HCT116 (cell line): ENCODE results near the gene PADI2. TPM values are rescaled to one million over a fixed set of nuclear protein-coding genes. Genes with fewer than 3 reads are reported as not detected.

ENCODE experiments used
- ATAC-seq: fragments of 200-7000 bp; cut with Tn5 transposase; 2 replicates; pipeline ENCODE4 v1.9.1; 2020; ENCODE audit warnings: mild to moderate bottlenecking, moderate library complexity
- BruUV-seq: library from RNA; stranded (reverse); fragments of 400-500 nt; replicated peaks from 2 replicates; lab custom pipeline; 2021; lab: Mats Ljungman, UMichigan
- CTCF ChIA-PET: fragments of 300-600 bp; sonication (Branson Sonifier 250); formaldehyde crosslinking; loops from one replicate; lab custom pipeline; 2021; ENCODE audit warnings: antibody characterized with exemption; lab: Charles Lee
- POLR2A ChIA-PET: fragments of 300-600, 350-600 bp; sonication (Branson Sonifier 250); formaldehyde crosslinking; loops from one replicate; lab custom pipeline; 2021; ENCODE audit warnings: antibody characterized with exemption; lab: Charles Lee
- RAD21 ChIA-PET, 2 experiments: fragments of 300-600 bp; sonication (Branson Sonifier 250); formaldehyde crosslinking; loops; one replicate each; lab custom pipeline; 2023; ENCODE audit warnings: low total read pairs in 2 of 2; ENCODE audit not compliant: uncharacterized antibody in 2 of 2, unreplicated experiment in 2 of 2, low non-redundant PET in 1 of 2; lab: Charles Lee
- DNase-seq: peaks from one replicate; pipeline ENCODE4 v3.0.0-alpha.2; 2010; ENCODE audit warnings: low read depth, low spot score
- H2AFZ ChIP-seq: fragments of 200-600 bp; shearing (Covaris generic), sonication (generic); 2 replicates; pipeline ENCODE4 v1.6.1; 2017; ENCODE audit warnings: low read depth, mixed run types, mixed read lengths, antibody characterized with exemption, low read length; ENCODE audit not compliant: poor library complexity, severe bottlenecking
- H3K27ac ChIP-seq: 2 replicates; pipeline ENCODE4 v1.5.1; 2012; ENCODE audit warnings: low read depth, low read length
- H3K27me3 ChIP-seq: fragments of 200-600 bp; sonication (generic); 2 replicates; pipeline ENCODE4 v1.6.1; 2016; ENCODE audit warnings: mixed run types, low read length, mixed read lengths; ENCODE audit not compliant: insufficient read depth
- H3K36me3 ChIP-seq, 2 experiments: fragments of 200-500 bp in 1 of 2; fragments of 200-600 bp in 1 of 2; sonication (Bioruptor generic) in 1 of 2; sonication (generic) in 1 of 2; 2 replicates each; pipeline versions ENCODE4 v1.5.1 to v1.6.1; 2014 to 2016; ENCODE audit warnings: low read length in 2 of 2, inconsistent platforms in 1 of 2, mixed read lengths in 1 of 2, mixed run types in 1 of 2; ENCODE audit not compliant: insufficient read depth in 2 of 2, control insufficient read depth in 1 of 2
- H3K4me1 ChIP-seq, 2 experiments: fragments of 200-600 bp in 1 of 2; sonication (generic) in 1 of 2; 2 replicates each; pipeline versions ENCODE4 v1.5.1 to v1.6.1; 2012 to 2017; ENCODE audit warnings: low read length in 2 of 2, inconsistent platforms in 1 of 2, mild to moderate bottlenecking in 1 of 2, mixed read lengths in 1 of 2, mixed run types in 1 of 2, moderate library complexity in 1 of 2; ENCODE audit not compliant: insufficient read depth in 2 of 2, control insufficient read depth in 1 of 2
- H3K4me2 ChIP-seq: fragments of 200-600 bp; sonication (generic); 2 replicates; pipeline ENCODE4 v1.6.1; 2017; ENCODE audit warnings: mixed run types, low read length, mixed read lengths
- H3K4me3 ChIP-seq, 2 experiments: fragments of 200-600 bp in 1 of 2; sonication (generic) in 1 of 2; replicated peaks in 1 of 2; 2 replicates each; pipeline ENCODE4 v1.5.1; 2011 to 2016; ENCODE audit warnings: low read length in 2 of 2, control low read depth in 1 of 2, low read depth in 1 of 2, mild to moderate bottlenecking in 1 of 2, mixed read lengths in 1 of 2, mixed run types in 1 of 2
- H3K79me2 ChIP-seq: fragments of 200-600 bp; sonication (generic); 2 replicates; pipeline ENCODE4 v1.6.1; 2017; ENCODE audit warnings: mild to moderate bottlenecking, mixed run types, low read length, moderate library complexity, mixed read lengths; ENCODE audit not compliant: insufficient read depth
- H3K9ac ChIP-seq: fragments of 200-600 bp; sonication (generic); 2 replicates; pipeline ENCODE4 v1.6.1; 2016; ENCODE audit warnings: low read length, mixed read lengths
- H3K9me2 ChIP-seq: fragments of 200-600 bp; sonication (generic), shearing (Covaris generic); 2 replicates; pipeline ENCODE4 v1.6.1; 2017; ENCODE audit warnings: mixed run types, mild to moderate bottlenecking, moderate library complexity; ENCODE audit not compliant: insufficient read depth
- H3K9me3 ChIP-seq, 2 experiments: fragments of 200-500 bp in 1 of 2; fragments of 200-600 bp in 1 of 2; sonication (Bioruptor generic) in 1 of 2; sonication (generic) in 1 of 2; 2 replicates each; pipeline ENCODE4 v1.6.1; 2014 to 2017; ENCODE audit warnings: low read length in 2 of 2, mixed read lengths in 2 of 2, inconsistent platforms in 1 of 2, low read depth in 1 of 2, mild to moderate bottlenecking in 1 of 2, mixed run types in 1 of 2, moderate library complexity in 1 of 2; ENCODE audit not compliant: control insufficient read depth in 1 of 2, insufficient read depth in 1 of 2
- H4K20me1 ChIP-seq: fragments of 200-600 bp; sonication (generic), shearing (Covaris generic); 2 replicates; pipeline ENCODE4 v1.6.1; 2017; ENCODE audit warnings: mixed run types, mild to moderate bottlenecking, moderate library complexity; ENCODE audit not compliant: insufficient read depth
- CBX3 ChIP-seq: IDR thresholded peaks from 2 replicates; pipeline ENCODE4 v1.6.1; 2012; ENCODE audit warnings: low read depth
- EGR1 ChIP-seq: IDR thresholded peaks from 2 replicates; pipeline ENCODE4 v1.6.1; 2012; ENCODE audit warnings: low read depth
- ELF1 ChIP-seq: IDR thresholded peaks from 2 replicates; pipeline ENCODE4 v1.6.1; 2012; ENCODE audit warnings: low read depth, borderline replicate concordance
- EZH2 ChIP-seq: fragments of 200-600 bp; sonication (generic); IDR thresholded peaks from 2 replicates; pipeline ENCODE4 v1.6.1; 2017; ENCODE audit warnings: antibody characterized with exemption, mixed run types
- MAX ChIP-seq: IDR thresholded peaks from 2 replicates; pipeline ENCODE4 v1.6.1; 2012
- POLR2AphosphoS5 ChIP-seq: IDR thresholded peaks from 2 replicates; pipeline ENCODE4 v1.6.1; 2011; ENCODE audit warnings: mild to moderate bottlenecking, low read depth, low read length, moderate library complexity
- RAD21 ChIP-seq: IDR thresholded peaks from 2 replicates; pipeline ENCODE4 v1.6.1; 2012; ENCODE audit warnings: low read depth, mild to moderate bottlenecking
- REST ChIP-seq: IDR thresholded peaks from 2 replicates; pipeline ENCODE4 v1.6.1; 2012; ENCODE audit warnings: low read depth
- SIN3A ChIP-seq: IDR thresholded peaks from 2 replicates; pipeline ENCODE4 v1.6.1; 2012; ENCODE audit warnings: low read depth
- ZNF274 ChIP-seq: fragments of 200-500 bp; sonication (Bioruptor generic); IDR thresholded peaks from 2 replicates; pipeline ENCODE4 v1.6.1; 2014; ENCODE audit warnings: mild to moderate bottlenecking, low read depth, low read length, inconsistent platforms
- intact Hi-C: fragments of 100-400 bp; cut with micrococcal nuclease; formaldehyde crosslinking; loops from 2 replicates; pipeline ENCODE4 v1.10.0; 2022
- total RNA-seq: library from RNA; stranded (reverse); gene quantifications from one replicate; pipeline ENCODE4 v1.2.1, GENCODE V29; 2021; ENCODE audit not compliant: unreplicated experiment
- TF ChIP-seq, protein P1 (sequence below): IDR thresholded peaks from 2 replicates; pipeline ENCODE4 v1.6.1; 2012

Gene PADI2
- total RNA-seq, 1 experiment from 2014 or later = 2.7 TPM

DNA sequence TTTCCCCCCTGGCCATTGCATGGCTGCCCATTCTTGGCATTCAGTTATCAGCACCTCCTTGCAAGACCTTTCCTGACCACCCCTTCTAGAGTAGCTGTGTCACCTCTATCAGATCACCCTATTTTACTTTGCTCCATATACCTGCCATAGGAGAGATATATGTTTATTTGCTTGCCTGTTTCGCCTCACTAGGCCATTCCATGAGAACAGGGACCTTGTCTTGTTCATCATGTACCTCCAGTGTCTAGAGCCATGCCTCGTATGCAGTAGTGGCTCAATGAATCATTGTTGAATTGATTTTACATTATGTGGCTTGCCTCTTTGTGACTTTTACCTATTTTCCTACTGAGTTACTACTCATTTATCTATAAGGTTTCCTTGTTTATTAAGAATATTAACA lies 26.4 kb upstream of the PADI2 start:
- Histone ChIP-seq H3K27ac (no peak overlapping the region), H3K9me2 (no peaks in the 10 kb centered on the region), H3K27me3 (peaks cover 4% of the 10 kb centered on the region; the same call in 1 of the 2 replicates), H3K36me3 (no peaks in the 10 kb centered on the region), H3K79me2 (no peaks in the 10 kb centered on the region), H4K20me1 (no peaks in the 10 kb centered on the region), H3K4me1 (no peaks in the 10 kb centered on the region), H3K9ac (no peak overlapping the region), H3K4me2 (no peak overlapping the region), H3K4me3 (no peak overlapping the region), H3K9me3 (no peaks in the 10 kb centered on the region), H2AFZ (no peak overlapping the region)
- ChIA-PET POLR2A (no interaction called here), RAD21 (no interaction called here), CTCF (no interaction called here)
- TF ChIP-seq EGR1 = no peak
- TF ChIP-seq, protein P1, sequence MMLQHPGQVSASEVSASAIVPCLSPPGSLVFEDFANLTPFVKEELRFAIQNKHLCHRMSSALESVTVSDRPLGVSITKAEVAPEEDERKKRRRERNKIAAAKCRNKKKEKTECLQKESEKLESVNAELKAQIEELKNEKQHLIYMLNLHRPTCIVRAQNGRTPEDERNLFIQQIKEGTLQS = no peak
- TF ChIP-seq ELF1 = no peak
- no peak for TF ChIP-seq REST
- TF ChIP-seq RAD21 = no peak
- TF ChIP-seq EZH2 = no peak
- ATAC-seq = no peak
- no TSS peak for BruUV-seq
- DNase-seq = no peak
- intact Hi-C loops = no loop called here

DNA sequence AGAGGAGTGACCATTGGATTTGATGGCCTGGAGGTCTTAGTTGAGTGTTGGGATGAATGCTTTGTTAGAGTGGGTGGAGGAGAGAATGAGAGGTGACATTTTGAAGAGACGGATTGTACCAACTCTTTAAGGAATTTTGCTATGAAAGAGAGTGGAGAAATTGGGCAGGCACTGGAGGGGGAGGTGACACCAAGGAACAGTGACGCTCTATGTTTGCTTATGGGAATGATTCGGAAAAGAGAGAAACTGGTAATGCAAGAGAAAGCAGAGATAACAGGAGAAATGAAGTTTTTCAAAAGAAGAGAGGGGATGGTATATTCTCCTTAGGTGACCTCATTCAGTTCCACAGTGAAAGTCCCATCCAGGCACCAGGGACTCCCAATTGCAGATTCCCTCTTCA lies 24.5 kb upstream of the PADI2 start:
- H3K4me1 ChIP-seq = no peaks in the 10 kb centered on the region
- H3K27me3 ChIP-seq = peaks cover 4% of the 10 kb centered on the region; the same call in 1 of the 2 replicates
- H3K9me3 ChIP-seq = no peaks in the 10 kb centered on the region
- DNase-seq (no peak), ATAC-seq (no peak)
- H3K27ac ChIP-seq = no peak overlapping the region
- no TSS peak for BruUV-seq
- no peak overlapping the region for H2AFZ ChIP-seq
- no peaks in the 10 kb centered on the region for H3K9me2 ChIP-seq
- no peak overlapping the region for H3K4me3 ChIP-seq
- no peaks in the 10 kb centered on the region for H3K79me2 ChIP-seq
- POLR2A ChIA-PET = no interaction called here
- H3K4me2 ChIP-seq = no peak overlapping the region
- no peak overlapping the region for H3K9ac ChIP-seq
- RAD21 ChIA-PET = no interaction called here
- intact Hi-C loops = no loop called here
- TF ChIP-seq POLR2AphosphoS5 (no peak), ZNF274 (no peak), CBX3 (no peak), SIN3A (no peak), ELF1 (no peak), MAX (no peak)
- TF ChIP-seq, all 23 proteins: peak for 0
- Histone ChIP-seq H4K20me1 (no peaks in the 10 kb centered on the region), H3K36me3 (no peaks in the 10 kb centered on the region)
- CTCF ChIA-PET = no interaction called here
